ENCODE data around the gene TP53AIP1.

The TP53AIP1 gene

GRCh38 chr11:128910576-128910975 is 32.1 kb downstream of the TP53AIP1 start:
- DNase-seq (ENCODE audit: low read depth): no peak
- H3K4me3 ChIP-seq (ENCODE audit: low read depth, low read length): no peak overlapping the region
- TF ChIP-seq CTCF (IDR thresholded peaks at IDR 0.05; ENCODE audit: control insufficient read depth, extremely low read depth, insufficient read depth): no peak

GRCh38 chr11:128909438-128910125 is 33.1 kb downstream of the TP53AIP1 start:
- no peak overlapping the region for H3K4me3 ChIP-seq (ENCODE audit: low read depth, low read length)
- no peak for TF ChIP-seq CTCF (IDR thresholded peaks at IDR 0.05; ENCODE audit: control insufficient read depth, extremely low read depth, insufficient read depth)
- DNase-seq (ENCODE audit: low read depth): no peak

- no peak for DNase-seq (ENCODE audit: low read depth)
- TF ChIP-seq CTCF (IDR thresholded peaks at IDR 0.05; ENCODE audit: control insufficient read depth, extremely low read depth, insufficient read depth): no peak
Observed at GRCh38 chr11:128908391-128909246, 34.1 kb downstream of the TP53AIP1 start.

GRCh38 chr11:128907585-128907984 is 35.1 kb downstream of the TP53AIP1 start:
- no peak for DNase-seq (ENCODE audit: low read depth)
- H3K4me3 ChIP-seq (ENCODE audit: low read depth, low read length): no peak overlapping the region
- no peak for TF ChIP-seq CTCF (IDR thresholded peaks at IDR 0.05; ENCODE audit: control insufficient read depth, extremely low read depth, insufficient read depth)

More at GRCh38 chr11:128908391-128909246, 34.1 kb downstream of the TP53AIP1 start:
- no peak overlapping the region for H3K4me3 ChIP-seq (ENCODE audit: low read depth, low read length)

- no peak for DNase-seq (ENCODE audit: low read depth)
- TF ChIP-seq CTCF (IDR thresholded peaks at IDR 0.05; ENCODE audit: control insufficient read depth, extremely low read depth, insufficient read depth): no peak
- H3K4me3 ChIP-seq (ENCODE audit: low read depth, low read length): no peak overlapping the region
Observed at GRCh38 chr11:128906185-128907050, 36.3 kb downstream of the TP53AIP1 start.

- no peak for DNase-seq (ENCODE audit: low read depth)
- TF ChIP-seq CTCF (IDR thresholded peaks at IDR 0.05; ENCODE audit: control insufficient read depth, extremely low read depth, insufficient read depth): peak; percentile 35; the same call in 1 of the 2 replicates
- H3K4me3 ChIP-seq (ENCODE audit: low read depth, low read length): 0 out of 2 replicates have a peak overlapping the region, but pooled peaks have one; percentile 3
Observed at GRCh38 chr11:128905345-128906184, 37.1 kb downstream of the TP53AIP1 start.
